ENCODE measurements around the gene PML. TPM values are rescaled to one million over a fixed set of nuclear protein-coding genes. Genes with fewer than 3 reads are reported as not detected.
A peak's percentile ranks its signal among the peaks of the same experiment; 100 is the strongest.

Gene PML
- total and polyA plus RNA-seq, 9 of the 15 experiments (the other 6 are each of a cell fraction or from before 2014, with no cell fraction given), result 5.0 to 50.7 (median 10.1) TPM

DNA sequence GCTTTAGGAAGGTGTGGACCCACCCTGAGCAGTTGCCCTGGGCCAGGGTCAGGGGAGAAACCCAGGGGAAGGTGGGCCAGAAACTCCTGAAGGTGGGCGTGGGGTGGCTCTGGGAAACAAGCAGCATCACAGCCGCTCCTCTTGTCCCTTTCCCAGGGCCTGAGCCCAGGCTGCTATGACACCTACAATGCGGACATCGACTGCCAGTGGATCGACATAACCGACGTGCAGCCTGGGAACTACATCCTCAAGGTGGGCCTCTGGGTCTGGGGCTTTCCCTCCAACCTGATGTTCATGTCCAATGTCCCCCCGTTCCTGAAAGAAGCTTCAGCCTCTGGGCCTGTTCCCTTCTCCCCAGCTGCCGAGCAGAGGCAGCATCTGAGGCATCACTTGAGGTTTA is 46.9 kb upstream of the PML start:
- ATAC-seq, result no peak
- FAIRE-seq, result no peak
- in situ Hi-C loops (cut with MboI), result no loop called here
- ChIA-PET CTCF (ENCODE audit: low intra/inter-chr PET ratio) (no interaction called here), POLR2A (no interaction called here)
- Histone ChIP-seq H3K36me3 (ENCODE audit: control insufficient read depth, insufficient read depth, low read length) (no peaks in the 10 kb centered on the region), H3K4me1 (replicated peaks in 1 of 2; ENCODE audit: control insufficient read depth in 2 of 2, insufficient read depth in 2 of 2, low read length in 2 of 2) (peaks cover 0 to 16% of the 10 kb centered on the region in 2 experiments; a peak in 1 of 5 replicates), H3K9me3 (replicated peaks; ENCODE audit: control insufficient read depth, insufficient read depth, low read depth, low read length) (no peaks in the 10 kb centered on the region), H3K4me2 (ENCODE audit: insufficient read depth, low read length) (no peak overlapping the region), H2AFZ (ENCODE audit: low read depth, low read length) (no peak overlapping the region), H4K20me1 (replicated peaks; ENCODE audit: control insufficient read depth, insufficient read depth, low read length) (peaks cover 22% of the 10 kb centered on the region), H3K4me3 (no peak overlapping the region), H3K79me2 (ENCODE audit: control insufficient read depth, insufficient read depth, low read length) (no peaks in the 10 kb centered on the region), H3K27me3 (ENCODE audit: control insufficient read depth in 2 of 2, insufficient read depth in 2 of 2, low read length in 2 of 2) (peaks cover 5 to 64% of the 10 kb centered on the region in 2 experiments; a peak in 4 of 5 replicates), H3K9me1 (ENCODE audit: control insufficient read depth, insufficient read depth, low read length) (no peaks in the 10 kb centered on the region), H3K27ac (ENCODE audit: extremely low read depth, low read depth, low read length) (no peak overlapping the region), H3K9ac (ENCODE audit: insufficient read depth in 1 of 2, low read depth in 2 of 2, low read length in 2 of 2) (0 out of 4 replicates have a peak overlapping the region, but pooled peaks of 1 of the 2 experiments have one; percentile 48)
- no peak for DNase-seq (ENCODE audit: extremely low read depth in 1 of 4, low spot score in 3 of 4)
- BruUV-seq (replicated peaks), result no TSS peak
- intact Hi-C loops (cut with micrococcal nuclease), result no loop called here
- WGBS (ENCODE audit: insufficient coverage, low coverage, missing lambda C conversion rate), result 0% methylated on average over 9 of the region's 9 CpGs
- TF ChIP-seq TAF9B (IDR thresholded peaks at IDR 0.05; ENCODE audit: partially characterized antibody) (no peak), NRF1 (conservative IDR thresholded peaks at IDR 0.05 in 1 of 2, IDR thresholded peaks at IDR 0.05 in 1 of 2) (no peak), ZNF324 (CRISPR knock-in tag; IDR thresholded peaks at IDR 0.05) (no peak), PHB2 (IDR thresholded peaks at IDR 0.05; ENCODE audit: low read depth) (no peak), EHMT2 (IDR thresholded peaks at IDR 0.05) (no peak), BCOR (IDR thresholded peaks at IDR 0.05) (no peak), ZNF232 (CRISPR knock-in tag; IDR thresholded peaks at IDR 0.05) (no peak), ZNF785 (CRISPR knock-in tag; IDR thresholded peaks at IDR 0.05) (no peak)

DNA sequence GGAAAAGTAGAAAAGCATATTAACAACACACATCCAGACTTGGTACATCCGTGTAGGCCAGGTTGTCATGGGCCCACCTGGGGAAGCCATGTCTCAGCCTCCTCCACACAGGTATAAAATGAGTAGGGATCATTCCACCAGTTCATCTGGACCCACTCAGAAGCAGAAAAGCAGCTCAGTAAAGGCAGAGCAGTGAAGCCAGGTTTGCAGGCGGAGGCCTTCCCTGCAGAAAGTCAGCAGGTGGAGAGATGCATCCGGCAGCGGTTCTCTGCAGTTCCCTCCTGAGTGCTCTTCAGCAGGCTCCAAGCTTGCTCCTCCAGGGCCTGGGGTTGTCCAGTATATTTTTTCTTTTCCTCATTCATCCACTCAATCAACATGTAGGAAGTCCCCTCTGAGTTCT is 46.1 kb upstream of the PML start:
- CTCF ChIA-PET (ENCODE audit: low intra/inter-chr PET ratio), result interaction anchor here (0.5 kb wide), 1 partner anchor 182 kb away, joined by 3 read pairs; no protein-coding TSS in a partner anchor
- peaks cover 5 to 67% of the 10 kb centered on the region in 2 experiments; a peak in 4 of 5 replicates for H3K27me3 ChIP-seq (ENCODE audit: control insufficient read depth in 2 of 2, insufficient read depth in 2 of 2, low read length in 2 of 2)
- no peaks in the 10 kb centered on the region for H3K9me3 ChIP-seq (replicated peaks; ENCODE audit: control insufficient read depth, insufficient read depth, low read depth, low read length)
- intact Hi-C loops (cut with micrococcal nuclease) (no loop called here), in situ Hi-C loops (cut with MboI) (no loop called here)
- no peak overlapping the region for H2AFZ ChIP-seq (ENCODE audit: low read depth, low read length)
- no peak overlapping the region for H3K27ac ChIP-seq (ENCODE audit: extremely low read depth, low read depth, low read length)
- no peaks in the 10 kb centered on the region for H3K9me1 ChIP-seq (ENCODE audit: control insufficient read depth, insufficient read depth, low read length)
- POLR2A ChIA-PET, result no interaction called here
- no peaks in the 10 kb centered on the region for H3K36me3 ChIP-seq (ENCODE audit: control insufficient read depth, insufficient read depth, low read length)
- no TSS peak for BruUV-seq (replicated peaks)
- H3K4me1 ChIP-seq (replicated peaks in 1 of 2; ENCODE audit: control insufficient read depth in 2 of 2, insufficient read depth in 2 of 2, low read length in 2 of 2), result peaks cover 0 to 17% of the 10 kb centered on the region in 2 experiments; a peak in 1 of 5 replicates
- no peak for DNase-seq (ENCODE audit: extremely low read depth in 1 of 4, low spot score in 3 of 4)
- peaks cover 22% of the 10 kb centered on the region for H4K20me1 ChIP-seq (replicated peaks; ENCODE audit: control insufficient read depth, insufficient read depth, low read length)
- no peak for FAIRE-seq
- no peak for ATAC-seq
- no peak overlapping the region for H3K4me3 ChIP-seq
- 0% methylated on average over 4 of the region's 4 CpGs for WGBS (ENCODE audit: insufficient coverage, low coverage, missing lambda C conversion rate)
- no peak overlapping the region for H3K9ac ChIP-seq (ENCODE audit: insufficient read depth in 1 of 2, low read depth in 2 of 2, low read length in 2 of 2)
- H3K4me2 ChIP-seq (ENCODE audit: insufficient read depth, low read length), result no peak overlapping the region
- no peaks in the 10 kb centered on the region for H3K79me2 ChIP-seq (ENCODE audit: control insufficient read depth, insufficient read depth, low read length)
- TF ChIP-seq TSC22D4 (tag; IDR thresholded peaks at IDR 0.05) (no peak), ZNF212 (CRISPR knock-in tag; IDR thresholded peaks at IDR 0.05) (no peak), ZNF644 (tag; IDR thresholded peaks at IDR 0.05; ENCODE audit: low read depth) (no peak), DMBX1 (CRISPR knock-in tag; IDR thresholded peaks at IDR 0.05; ENCODE audit: borderline replicate concordance) (no peak), HDAC6 (IDR thresholded peaks at IDR 0.05; ENCODE audit: low read depth, low read length) (no peak), HNRNPK (IDR thresholded peaks at IDR 0.05; ENCODE audit: low read depth, low read length, poor library complexity, severe bottlenecking) (no peak), RBBP5 (IDR thresholded peaks at IDR 0.05; ENCODE audit: borderline replicate concordance, insufficient read depth, low read length, poor library complexity, severe bottlenecking) (no peak), SRF (CRISPR knock-in tag; IDR thresholded peaks at IDR 0.05) (no peak)
- TF ChIP-seq, protein P1, sequence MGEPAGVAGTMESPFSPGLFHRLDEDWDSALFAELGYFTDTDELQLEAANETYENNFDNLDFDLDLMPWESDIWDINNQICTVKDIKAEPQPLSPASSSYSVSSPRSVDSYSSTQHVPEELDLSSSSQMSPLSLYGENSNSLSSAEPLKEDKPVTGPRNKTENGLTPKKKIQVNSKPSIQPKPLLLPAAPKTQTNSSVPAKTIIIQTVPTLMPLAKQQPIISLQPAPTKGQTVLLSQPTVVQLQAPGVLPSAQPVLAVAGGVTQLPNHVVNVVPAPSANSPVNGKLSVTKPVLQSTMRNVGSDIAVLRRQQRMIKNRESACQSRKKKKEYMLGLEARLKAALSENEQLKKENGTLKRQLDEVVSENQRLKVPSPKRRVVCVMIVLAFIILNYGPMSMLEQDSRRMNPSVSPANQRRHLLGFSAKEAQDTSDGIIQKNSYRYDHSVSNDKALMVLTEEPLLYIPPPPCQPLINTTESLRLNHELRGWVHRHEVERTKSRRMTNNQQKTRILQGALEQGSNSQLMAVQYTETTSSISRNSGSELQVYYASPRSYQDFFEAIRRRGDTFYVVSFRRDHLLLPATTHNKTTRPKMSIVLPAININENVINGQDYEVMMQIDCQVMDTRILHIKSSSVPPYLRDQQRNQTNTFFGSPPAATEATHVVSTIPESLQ (CRISPR knock-in tag; IDR thresholded peaks at IDR 0.05), result no peak

Measured in K562 (cell line).